SH-SY5Y (cell line): ENCODE results near the gene DCDC1.

Source experiments
- GATA2 ChIP-seq: IDR thresholded peaks from 2 replicates; pipeline ENCODE4 v1.6.1; 2011; ENCODE audit warnings: mild to moderate bottlenecking, low read depth, low read length
- GATA3 ChIP-seq: IDR thresholded peaks from 2 replicates; pipeline ENCODE4 v1.6.1; 2011; ENCODE audit warnings: low read depth, mild to moderate bottlenecking, low read length, moderate library complexity

GRCh38 chr11:31045335-31045734 lies 324.2 kb downstream of the DCDC1 start:
- TF ChIP-seq GATA2 (no peak), GATA3 (no peak)
